EH (cell line): ENCODE measurements around the gene BCL7A.
"Not testable (repeated sequence)": the region's sequence is repeated elsewhere in the genome, so short reads cannot be mapped to it uniquely, and the experiment has no call there.

ENCODE experiments used
- DNase-seq: peaks from one replicate; pipeline ENCODE4 v3.0.0-alpha.2; 2015; ENCODE audit warnings: low read depth

Gene BCL7A

DNA sequence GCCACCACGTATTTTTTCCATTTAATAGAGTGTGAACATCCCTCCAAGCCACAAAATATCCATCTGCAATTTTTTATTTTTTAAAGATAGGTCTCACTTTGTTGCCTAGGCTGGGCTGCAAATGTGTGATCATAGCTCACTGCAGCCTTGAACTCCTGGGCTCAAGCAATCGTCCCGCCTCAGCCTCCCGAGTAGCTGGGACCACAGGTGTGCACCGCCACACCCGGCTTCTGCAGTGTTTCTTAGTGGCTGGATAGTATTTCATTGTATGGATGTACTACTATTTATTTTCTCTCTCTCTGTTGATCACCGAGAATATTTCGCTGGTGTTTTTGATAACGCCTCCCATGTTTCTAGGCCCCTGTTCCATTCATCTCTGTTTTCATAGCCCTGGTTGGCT, 74.3 kb downstream of the BCL7A start:
- no peak for DNase-seq

- DNase-seq: no peak
Observed at GRCh38 chr12:122096591-122097149, 75.0 kb downstream of the BCL7A start.

DNA sequence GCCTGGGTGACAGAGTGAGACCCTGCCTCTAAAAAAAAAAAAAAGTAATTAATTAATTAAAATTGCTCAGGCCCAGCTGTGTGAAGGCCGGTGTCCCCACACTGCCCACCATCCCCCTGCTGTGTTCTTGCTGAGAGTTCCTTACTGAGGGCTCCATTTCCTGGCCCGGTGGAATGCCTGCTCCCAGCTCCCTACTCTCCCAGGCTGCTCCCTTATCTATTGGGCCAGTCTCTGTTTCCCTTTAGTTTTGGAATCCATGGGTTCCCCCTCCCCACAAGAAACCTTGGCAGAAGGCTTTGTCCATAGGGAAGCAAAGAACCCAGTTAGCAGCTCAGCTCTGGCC, 75.9 kb downstream of the BCL7A start:
- DNase-seq: no peak

DNA sequence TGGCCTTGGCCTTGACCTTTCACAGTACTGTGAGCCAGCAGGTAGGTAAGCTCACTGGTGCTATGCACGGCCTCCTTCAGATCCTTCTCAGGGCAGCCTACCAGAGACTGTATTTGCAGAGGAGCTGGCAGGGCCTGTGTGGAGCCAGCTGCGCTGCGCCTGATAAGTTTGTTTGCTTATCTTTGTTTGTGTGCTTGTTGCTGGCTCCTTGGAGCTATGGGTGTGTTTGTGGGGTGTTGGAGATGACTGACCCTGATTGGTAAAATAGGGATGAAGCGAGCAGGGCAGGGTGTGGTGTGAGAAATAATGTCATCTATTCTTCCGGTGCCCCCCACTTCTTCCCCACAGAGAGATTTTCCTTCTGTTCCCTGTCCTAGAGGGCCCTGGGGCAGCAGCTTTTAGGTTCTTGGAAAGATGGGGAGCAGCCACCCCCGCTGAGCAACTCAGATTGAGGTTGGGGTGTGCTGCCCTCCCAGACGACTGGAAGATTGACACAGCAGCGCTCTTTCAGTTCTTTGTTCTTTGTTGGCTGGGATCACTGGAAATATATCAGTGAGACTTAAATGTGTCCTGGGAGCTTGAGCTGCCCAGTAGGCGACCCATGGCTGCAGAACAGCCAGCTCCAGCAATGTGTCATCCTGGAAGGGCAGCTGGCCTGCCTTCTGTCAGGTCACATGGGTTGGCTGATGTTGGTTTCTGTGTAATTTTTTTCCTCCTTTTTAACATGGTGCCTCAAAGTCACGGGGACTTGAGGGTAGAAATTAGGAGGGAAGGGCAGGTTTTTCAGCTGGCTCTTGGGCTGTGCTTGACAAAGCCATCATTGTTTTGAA, 76.5 kb downstream of the BCL7A start:
- peak; percentile 76 for DNase-seq

DNA sequence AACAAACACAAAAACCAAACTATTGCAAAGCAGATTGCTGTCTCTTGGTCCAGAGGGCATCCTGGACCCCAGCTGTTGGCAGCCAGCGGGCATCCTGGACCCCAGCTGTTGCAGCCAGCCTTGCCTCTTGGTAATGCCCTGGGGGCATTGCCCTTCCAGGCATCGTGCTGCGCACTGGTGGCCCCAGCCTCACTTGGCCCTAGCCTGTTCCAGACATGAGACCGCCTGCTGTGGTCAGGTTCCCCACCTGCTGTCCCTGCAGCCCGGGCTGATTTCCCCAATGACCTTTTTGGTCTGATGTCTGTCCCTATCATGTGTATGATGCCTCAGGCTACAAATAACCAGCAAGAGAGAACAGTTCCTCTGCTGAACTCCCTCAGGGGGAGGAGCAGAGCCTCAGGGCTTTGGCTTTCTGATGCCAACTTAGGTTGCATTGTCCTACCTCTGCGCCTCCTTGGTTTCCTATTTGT, 77.6 kb downstream of the BCL7A start:
- no peak for DNase-seq

- DNase-seq: no peak
Observed at GRCh38 chr12:122099856-122100255, 78.2 kb downstream of the BCL7A start.

DNA sequence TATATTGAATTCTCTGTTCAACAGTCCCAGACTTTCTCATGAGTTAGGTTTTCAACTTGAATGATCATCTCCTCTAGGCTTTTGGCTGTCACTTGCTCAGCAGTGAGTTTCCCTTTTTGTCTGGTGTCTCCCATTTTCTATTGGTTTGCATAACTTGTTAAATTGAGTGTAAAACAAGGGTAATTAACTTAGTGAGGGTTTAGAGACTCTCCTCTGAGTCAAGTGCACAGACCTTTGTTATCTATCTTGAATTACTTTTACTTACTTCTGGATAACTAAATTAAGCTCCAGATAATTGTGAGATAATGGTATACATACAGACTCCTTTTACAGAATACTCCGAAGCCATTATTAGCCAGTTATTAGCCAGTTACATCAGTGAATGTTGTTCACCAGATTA, 78.9 kb downstream of the BCL7A start:
- no peak for DNase-seq

DNA sequence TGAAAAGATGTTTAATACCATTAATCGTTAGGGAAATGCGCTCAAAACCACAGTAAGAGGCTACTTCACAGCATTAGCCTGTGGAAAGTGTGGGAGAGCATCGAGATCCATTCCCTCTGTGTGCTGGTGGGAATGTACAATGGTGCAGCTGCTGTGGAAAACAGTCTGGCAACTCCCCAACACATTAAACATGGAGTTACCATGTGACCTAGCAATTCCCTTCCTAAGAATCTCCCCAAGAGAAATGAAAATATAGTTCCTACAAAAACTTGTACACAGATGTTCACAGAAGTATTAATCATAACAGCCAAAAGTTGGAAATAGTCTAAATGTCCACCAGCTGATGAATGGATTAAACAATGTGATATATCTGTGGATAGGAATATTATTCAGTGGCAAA, 80.6 kb downstream of the BCL7A start:
- DNase-seq: no peak

GRCh38 chr12:122104844-122105243, 83.2 kb downstream of the BCL7A start:
- no peak for DNase-seq

GRCh38 chr12:122105496-122105895, 83.8 kb downstream of the BCL7A start:
- DNase-seq: not testable (repeated sequence)

GRCh38 chr12:122106843-122107242, 85.2 kb downstream of the BCL7A start:
- peak; percentile 21 for DNase-seq

- peak; percentile 87 for DNase-seq
Observed at GRCh38 chr12:122107261-122107660, 85.6 kb downstream of the BCL7A start.

GRCh38 chr12:122111089-122111641, 89.5 kb downstream of the BCL7A start:
- DNase-seq: no peak
